C1 segment of cervical spinal cord (tissue), 14 donors: ENCODE data around the gene CXorf65.

ENCODE experiments used
- DNase-seq, 14 donors: peaks; one replicate each; lab custom pipeline; 2025; lab: John Stamatoyannopoulos, UW

CXorf65 gene

GRCh38 chrX:71106427-71106826, at the start of gene CXorf65:
Gene CXorf65 (minus strand): TSS chrX:71106740. CDS start chrX:71106556, 184 bp downstream.
- no peak for DNase-seq

- no peak for DNase-seq
These were observed 48.1 kb upstream of the CXorf65 start for GRCh38 chrX:71154641-71155040.

- no peak for DNase-seq
These were observed 47.7 kb upstream of the CXorf65 start for GRCh38 chrX:71154196-71154595.

- DNase-seq = no peak
These were observed 44.8 kb upstream of the CXorf65 start for GRCh38 chrX:71151366-71151765.

- no peak for DNase-seq
These were observed 41.7 kb upstream of the CXorf65 start for GRCh38 chrX:71148278-71148663.

GRCh38 chrX:71147496-71148277, 41.1 kb upstream of the CXorf65 start:
- peak in 5 of 14 donors; percentile 2 to 45 (median 17) for DNase-seq

- peak in 8 of 14 donors; percentile 6 to 48 (median 26) for DNase-seq
These were observed 38.1 kb upstream of the CXorf65 start, which contains the start of gene NLGN3 for GRCh38 chrX:71144651-71145050. Gene NLGN3 (plus strand): TSS chrX:71144841. CDS start chrX:71147750, 2,909 bp downstream.

- DNase-seq = peak in 8 of 14 donors; percentile 2 to 37 (median 23)
These were observed 37.0 kb upstream of the CXorf65 start for GRCh38 chrX:71143508-71143907.

GRCh38 chrX:71140440-71140839, 33.9 kb upstream of the CXorf65 start:
- DNase-seq = no peak

- DNase-seq = no peak
These were observed 25.0 kb upstream of the CXorf65 start for GRCh38 chrX:71131510-71131909.

GRCh38 chrX:71128915-71129765, 22.6 kb upstream of the CXorf65 start:
- peak in 9 of 14 donors; percentile 8 to 42 (median 25) for DNase-seq

GRCh38 chrX:71128166-71128833, 21.8 kb upstream of the CXorf65 start:
- DNase-seq = no peak

GRCh38 chrX:71118985-71119535, 12.5 kb upstream of the CXorf65 start:
- peak in 3 of 14 donors; percentile 5 to 31 (median 16) for DNase-seq

- DNase-seq = peak; percentile 2 to 86 (median 70)
These were observed 11.8 kb upstream of the CXorf65 start, which contains the start of gene MED12 for GRCh38 chrX:71118032-71118984. Gene MED12 (plus strand): TSS chrX:71118596. CDS start chrX:71118755, 159 bp downstream.

- no peak for DNase-seq
These were observed 10.8 kb upstream of the CXorf65 start for GRCh38 chrX:71117358-71117757.

- no peak for DNase-seq
These were observed 5.4 kb upstream of the CXorf65 start for GRCh38 chrX:71111921-71112431.

- no peak for DNase-seq
These were observed 4.8 kb upstream of the CXorf65 start, which contains the start of gene IL2RG for GRCh38 chrX:71111141-71111843. Gene IL2RG (minus strand): TSS chrX:71111577. CDS start chrX:71111539, 38 bp downstream.

GRCh38 chrX:71109051-71109450, 2.5 kb upstream of the CXorf65 start:
- no peak for DNase-seq

GRCh38 chrX:71107762-71108360, 1.3 kb upstream of the CXorf65 start:
- no peak for DNase-seq
